HCT116 (cell line): ENCODE measurements around the gene SCAANT1. TPM values are rescaled to one million over a fixed set of nuclear protein-coding genes. Genes with fewer than 3 reads are reported as not detected.

ENCODE experiments used
- ATAC-seq: fragments of 200-7000 bp; cut with Tn5 transposase; 2 replicates; pipeline ENCODE4 v1.9.1; 2020; ENCODE audit warnings: mild to moderate bottlenecking, moderate library complexity
- BruUV-seq: library from RNA; stranded (reverse); fragments of 400-500 nt; replicated peaks from 2 replicates; lab custom pipeline; 2021; lab: Mats Ljungman, UMichigan
- CTCF ChIA-PET: fragments of 300-600 bp; sonication (Branson Sonifier 250); formaldehyde crosslinking; loops from one replicate; lab custom pipeline; 2021; ENCODE audit warnings: antibody characterized with exemption; lab: Charles Lee
- POLR2A ChIA-PET: fragments of 300-600, 350-600 bp; sonication (Branson Sonifier 250); formaldehyde crosslinking; loops from one replicate; lab custom pipeline; 2021; ENCODE audit warnings: antibody characterized with exemption; lab: Charles Lee
- RAD21 ChIA-PET, 2 experiments: fragments of 300-600 bp; sonication (Branson Sonifier 250); formaldehyde crosslinking; loops; one replicate each; lab custom pipeline; 2023; ENCODE audit warnings: low total read pairs in 2 of 2; ENCODE audit not compliant: uncharacterized antibody in 2 of 2, unreplicated experiment in 2 of 2, low non-redundant PET in 1 of 2; lab: Charles Lee
- DNase-seq: peaks from one replicate; pipeline ENCODE4 v3.0.0-alpha.2; 2010; ENCODE audit warnings: low read depth, low spot score
- H2AFZ ChIP-seq: fragments of 200-600 bp; shearing (Covaris generic), sonication (generic); 2 replicates; pipeline ENCODE4 v1.6.1; 2017; ENCODE audit warnings: low read depth, mixed run types, mixed read lengths, antibody characterized with exemption, low read length; ENCODE audit not compliant: poor library complexity, severe bottlenecking
- H3K27ac ChIP-seq: 2 replicates; pipeline ENCODE4 v1.5.1; 2012; ENCODE audit warnings: low read depth, low read length
- H3K27me3 ChIP-seq: fragments of 200-600 bp; sonication (generic); 2 replicates; pipeline ENCODE4 v1.6.1; 2016; ENCODE audit warnings: mixed run types, low read length, mixed read lengths; ENCODE audit not compliant: insufficient read depth
- H3K36me3 ChIP-seq, 2 experiments: fragments of 200-500 bp in 1 of 2; fragments of 200-600 bp in 1 of 2; sonication (Bioruptor generic) in 1 of 2; sonication (generic) in 1 of 2; 2 replicates each; pipeline versions ENCODE4 v1.5.1 to v1.6.1; 2014 to 2016; ENCODE audit warnings: low read length in 2 of 2, inconsistent platforms in 1 of 2, mixed read lengths in 1 of 2, mixed run types in 1 of 2; ENCODE audit not compliant: insufficient read depth in 2 of 2, control insufficient read depth in 1 of 2
- H3K4me1 ChIP-seq, 2 experiments: fragments of 200-600 bp in 1 of 2; sonication (generic) in 1 of 2; 2 replicates each; pipeline versions ENCODE4 v1.5.1 to v1.6.1; 2012 to 2017; ENCODE audit warnings: low read length in 2 of 2, inconsistent platforms in 1 of 2, mild to moderate bottlenecking in 1 of 2, mixed read lengths in 1 of 2, mixed run types in 1 of 2, moderate library complexity in 1 of 2; ENCODE audit not compliant: insufficient read depth in 2 of 2, control insufficient read depth in 1 of 2
- H3K4me2 ChIP-seq: fragments of 200-600 bp; sonication (generic); 2 replicates; pipeline ENCODE4 v1.6.1; 2017; ENCODE audit warnings: mixed run types, low read length, mixed read lengths
- H3K4me3 ChIP-seq, 2 experiments: fragments of 200-600 bp in 1 of 2; sonication (generic) in 1 of 2; replicated peaks in 1 of 2; 2 replicates each; pipeline ENCODE4 v1.5.1; 2011 to 2016; ENCODE audit warnings: low read length in 2 of 2, control low read depth in 1 of 2, low read depth in 1 of 2, mild to moderate bottlenecking in 1 of 2, mixed read lengths in 1 of 2, mixed run types in 1 of 2
- H3K79me2 ChIP-seq: fragments of 200-600 bp; sonication (generic); 2 replicates; pipeline ENCODE4 v1.6.1; 2017; ENCODE audit warnings: mild to moderate bottlenecking, mixed run types, low read length, moderate library complexity, mixed read lengths; ENCODE audit not compliant: insufficient read depth
- H3K9ac ChIP-seq: fragments of 200-600 bp; sonication (generic); 2 replicates; pipeline ENCODE4 v1.6.1; 2016; ENCODE audit warnings: low read length, mixed read lengths
- H3K9me2 ChIP-seq: fragments of 200-600 bp; sonication (generic), shearing (Covaris generic); 2 replicates; pipeline ENCODE4 v1.6.1; 2017; ENCODE audit warnings: mixed run types, mild to moderate bottlenecking, moderate library complexity; ENCODE audit not compliant: insufficient read depth
- H3K9me3 ChIP-seq, 2 experiments: fragments of 200-500 bp in 1 of 2; fragments of 200-600 bp in 1 of 2; sonication (Bioruptor generic) in 1 of 2; sonication (generic) in 1 of 2; 2 replicates each; pipeline ENCODE4 v1.6.1; 2014 to 2017; ENCODE audit warnings: low read length in 2 of 2, mixed read lengths in 2 of 2, inconsistent platforms in 1 of 2, low read depth in 1 of 2, mild to moderate bottlenecking in 1 of 2, mixed run types in 1 of 2, moderate library complexity in 1 of 2; ENCODE audit not compliant: control insufficient read depth in 1 of 2, insufficient read depth in 1 of 2
- H4K20me1 ChIP-seq: fragments of 200-600 bp; sonication (generic), shearing (Covaris generic); 2 replicates; pipeline ENCODE4 v1.6.1; 2017; ENCODE audit warnings: mixed run types, mild to moderate bottlenecking, moderate library complexity; ENCODE audit not compliant: insufficient read depth
- ATF3 ChIP-seq: IDR thresholded peaks from 2 replicates; pipeline ENCODE4 v1.6.1; 2012
- CTCF ChIP-seq, 3 experiments: fragments of 200-600 bp in 1 of 3; sonication (generic) in 1 of 3; IDR thresholded peaks in 2 of 3; conservative IDR thresholded peaks in 1 of 3; 2 replicates each; pipeline ENCODE4 v1.5.1; 2012 to 2017; ENCODE audit warnings: low read depth in 2 of 3, low read length in 2 of 3, antibody characterized with exemption in 1 of 3, borderline replicate concordance in 1 of 3, control low read depth in 1 of 3, mild to moderate bottlenecking in 1 of 3, mixed read lengths in 1 of 3, mixed run types in 1 of 3, moderate library complexity in 1 of 3; ENCODE audit not compliant: insufficient read depth in 1 of 3
- EZH2 ChIP-seq: fragments of 200-600 bp; sonication (generic); IDR thresholded peaks from 2 replicates; pipeline ENCODE4 v1.6.1; 2017; ENCODE audit warnings: antibody characterized with exemption, mixed run types
- FOSL1 ChIP-seq: IDR thresholded peaks from 2 replicates; pipeline ENCODE4 v1.6.1; 2012; ENCODE audit warnings: low read depth
- JUND ChIP-seq: IDR thresholded peaks from 2 replicates; pipeline ENCODE4 v1.6.1; 2012
- POLR2A ChIP-seq: IDR thresholded peaks from 2 replicates; pipeline ENCODE4 v1.7.0; 2011; ENCODE audit warnings: borderline replicate concordance; ENCODE audit not compliant: insufficient read depth, insufficient read length; ENCODE audit errors: extremely low read depth
- REST ChIP-seq: IDR thresholded peaks from 2 replicates; pipeline ENCODE4 v1.6.1; 2012; ENCODE audit warnings: low read depth
- SIN3A ChIP-seq: IDR thresholded peaks from 2 replicates; pipeline ENCODE4 v1.6.1; 2012; ENCODE audit warnings: low read depth
- SRF ChIP-seq: IDR thresholded peaks from 2 replicates; pipeline ENCODE4 v1.6.1; 2012; ENCODE audit warnings: low read depth
- YY1 ChIP-seq: IDR thresholded peaks from 2 replicates; pipeline ENCODE4 v1.6.1; 2011; ENCODE audit warnings: low read length, low read depth, moderate library complexity, mild to moderate bottlenecking; ENCODE audit not compliant: insufficient replicate concordance; ENCODE audit errors: extremely low read depth
- ZNF274 ChIP-seq: fragments of 200-500 bp; sonication (Bioruptor generic); IDR thresholded peaks from 2 replicates; pipeline ENCODE4 v1.6.1; 2014; ENCODE audit warnings: mild to moderate bottlenecking, low read depth, low read length, inconsistent platforms
- intact Hi-C: fragments of 100-400 bp; cut with micrococcal nuclease; formaldehyde crosslinking; loops from 2 replicates; pipeline ENCODE4 v1.10.0; 2022
- total RNA-seq: library from RNA; stranded (reverse); gene quantifications from one replicate; pipeline ENCODE4 v1.2.1, GENCODE V29; 2021; ENCODE audit not compliant: unreplicated experiment

SCAANT1 gene
- total RNA-seq, 1 experiment from 2014 or later, result not detected

DNA sequence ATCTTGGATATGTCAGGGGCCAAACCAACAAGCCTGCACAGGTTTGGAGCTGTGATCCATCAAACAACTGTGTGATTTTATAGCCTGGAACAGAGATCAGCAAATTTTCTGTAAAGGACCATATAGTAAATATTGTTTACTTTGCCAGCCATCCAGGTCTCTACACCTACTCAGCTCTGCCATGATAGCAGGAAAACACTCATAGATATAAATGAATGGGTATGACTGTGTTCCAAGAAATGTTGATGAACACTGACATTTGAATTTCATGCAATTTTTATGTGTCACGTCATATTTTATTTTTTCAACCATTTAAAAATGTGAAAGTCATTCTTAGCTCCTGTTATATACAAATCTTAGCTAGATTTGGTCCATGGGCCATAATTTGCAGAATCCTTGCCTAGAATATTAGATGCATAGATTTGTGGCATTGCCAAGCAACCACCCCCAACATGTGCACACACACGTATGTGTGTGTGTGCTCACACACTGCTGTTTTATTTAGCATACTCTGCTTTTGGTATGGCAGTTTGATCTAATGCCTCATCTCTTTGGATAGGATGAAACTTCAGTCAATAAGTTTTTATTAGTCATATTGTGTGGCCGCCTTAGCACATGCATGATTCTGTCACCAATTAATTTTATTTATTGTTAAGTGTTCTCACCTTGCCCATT, 42.1 kb downstream of the SCAANT1 start:
- H3K27ac ChIP-seq, result no peak overlapping the region
- ChIA-PET POLR2A (no interaction called here), CTCF (no interaction called here), RAD21 (no interaction called here)
- H3K9me3 ChIP-seq, result no peaks in the 10 kb centered on the region
- peaks cover 16 to 18% of the 10 kb centered on the region in 2 experiments for H3K4me1 ChIP-seq
- no peak for ATAC-seq
- H3K9ac ChIP-seq, result no peak overlapping the region
- H4K20me1 ChIP-seq, result no peaks in the 10 kb centered on the region; the same call in 1 of the 2 replicates
- no peak for TF ChIP-seq JUND
- no peak for TF ChIP-seq ATF3
- TF ChIP-seq EZH2, result no peak
- TF ChIP-seq SRF, result no peak
- TF ChIP-seq CTCF (IDR thresholded peaks at IDR 0.05 in 2 of 3, conservative IDR thresholded peaks at IDR 0.05 in 1 of 3; ENCODE audit: borderline replicate concordance in 1 of 3, insufficient read depth in 1 of 3, low read depth in 2 of 3, low read length in 2 of 3), result no peak
- TF ChIP-seq POLR2A, result no peak
- no peak for DNase-seq
- H3K36me3 ChIP-seq, result no peaks in the 10 kb centered on the region
- H3K4me2 ChIP-seq, result no peak overlapping the region
- H3K9me2 ChIP-seq, result no peaks in the 10 kb centered on the region
- H2AFZ ChIP-seq, result no peak overlapping the region
- no peaks in the 10 kb centered on the region for H3K27me3 ChIP-seq
- no peak overlapping the region for H3K4me3 ChIP-seq
- peaks cover 61% of the 10 kb centered on the region for H3K79me2 ChIP-seq
- intact Hi-C loops, result loop anchor here (5.0 kb wide), 1 partner anchor 37 kb away; no protein-coding TSS in a partner anchor
- no TSS peak for BruUV-seq

DNA sequence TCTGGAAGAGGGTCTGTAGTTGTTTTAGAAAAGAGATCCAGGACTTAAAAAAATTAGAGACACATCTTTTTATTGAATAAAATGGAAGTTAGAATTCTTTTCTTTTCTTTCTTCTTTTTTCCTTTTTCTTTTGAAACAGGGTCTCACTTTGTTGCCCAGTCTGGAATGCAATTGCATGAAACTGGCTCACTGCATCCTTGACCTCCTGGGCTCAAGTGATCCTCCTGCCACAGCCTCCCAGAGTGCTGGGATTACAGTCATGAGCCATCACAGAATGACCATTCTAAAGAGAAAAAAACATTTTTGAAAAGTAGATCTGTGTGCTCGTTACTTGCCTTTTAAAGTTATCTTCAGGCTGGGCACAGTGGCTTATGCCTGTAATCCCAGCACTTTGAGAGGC, 45.0 kb downstream of the SCAANT1 start:
- CTCF ChIA-PET, result no interaction called here
- H3K9me2 ChIP-seq, result no peaks in the 10 kb centered on the region
- no peak for TF ChIP-seq YY1
- no peak for TF ChIP-seq CTCF (IDR thresholded peaks at IDR 0.05 in 2 of 3, conservative IDR thresholded peaks at IDR 0.05 in 1 of 3; ENCODE audit: borderline replicate concordance in 1 of 3, insufficient read depth in 1 of 3, low read depth in 2 of 3, low read length in 2 of 3)
- TF ChIP-seq FOSL1, result no peak
- TF ChIP-seq ZNF274, result no peak
- no peak for TF ChIP-seq REST
- no peak for TF ChIP-seq SIN3A
- no peak for TF ChIP-seq POLR2A

More for the DNA sequence above, 45.0 kb downstream of the SCAANT1 start:
- Histone ChIP-seq H3K4me1 (peaks cover 14 to 24% of the 10 kb centered on the region in 2 experiments), H4K20me1 (no peaks in the 10 kb centered on the region; the same call in 1 of the 2 replicates), H3K27me3 (no peaks in the 10 kb centered on the region), H3K36me3 (no peaks in the 10 kb centered on the region), H3K27ac (no peak overlapping the region), H3K4me2 (no peak overlapping the region), H2AFZ (no peak overlapping the region), H3K79me2 (peaks cover 65% of the 10 kb centered on the region), H3K9ac (no peak overlapping the region), H3K9me3 (no peaks in the 10 kb centered on the region), H3K4me3 (no peak overlapping the region)
- POLR2A ChIA-PET, result no interaction called here
- intact Hi-C loops, result no loop called here
- RAD21 ChIA-PET, result no interaction called here
- DNase-seq, result no peak
- no peak for ATAC-seq
- BruUV-seq, result no TSS peak
